HCT116 (cell line): ENCODE results near the gene NUMA1. TPM values are rescaled to one million over a fixed set of nuclear protein-coding genes. Genes with fewer than 3 reads are reported as not detected.

ENCODE experiments used
- ATAC-seq: fragments of 200-7000 bp; cut with Tn5 transposase; 2 replicates; pipeline ENCODE4 v1.9.1; 2020; ENCODE audit warnings: mild to moderate bottlenecking, moderate library complexity
- BruUV-seq: library from RNA; stranded (reverse); fragments of 400-500 nt; replicated peaks from 2 replicates; lab custom pipeline; 2021; lab: Mats Ljungman, UMichigan
- CTCF ChIA-PET: fragments of 300-600 bp; sonication (Branson Sonifier 250); formaldehyde crosslinking; loops from one replicate; lab custom pipeline; 2021; ENCODE audit warnings: antibody characterized with exemption; lab: Charles Lee
- POLR2A ChIA-PET: fragments of 300-600, 350-600 bp; sonication (Branson Sonifier 250); formaldehyde crosslinking; loops from one replicate; lab custom pipeline; 2021; ENCODE audit warnings: antibody characterized with exemption; lab: Charles Lee
- RAD21 ChIA-PET, 2 experiments: fragments of 300-600 bp; sonication (Branson Sonifier 250); formaldehyde crosslinking; loops; one replicate each; lab custom pipeline; 2023; ENCODE audit warnings: low total read pairs in 2 of 2; ENCODE audit not compliant: uncharacterized antibody in 2 of 2, unreplicated experiment in 2 of 2, low non-redundant PET in 1 of 2; lab: Charles Lee
- DNase-seq: peaks from one replicate; pipeline ENCODE4 v3.0.0-alpha.2; 2010; ENCODE audit warnings: low read depth, low spot score
- H2AFZ ChIP-seq: fragments of 200-600 bp; shearing (Covaris generic), sonication (generic); 2 replicates; pipeline ENCODE4 v1.6.1; 2017; ENCODE audit warnings: low read depth, mixed run types, mixed read lengths, antibody characterized with exemption, low read length; ENCODE audit not compliant: poor library complexity, severe bottlenecking
- H3K27ac ChIP-seq: 2 replicates; pipeline ENCODE4 v1.5.1; 2012; ENCODE audit warnings: low read depth, low read length
- H3K27me3 ChIP-seq: fragments of 200-600 bp; sonication (generic); 2 replicates; pipeline ENCODE4 v1.6.1; 2016; ENCODE audit warnings: mixed run types, low read length, mixed read lengths; ENCODE audit not compliant: insufficient read depth
- H3K36me3 ChIP-seq, 2 experiments: fragments of 200-500 bp in 1 of 2; fragments of 200-600 bp in 1 of 2; sonication (Bioruptor generic) in 1 of 2; sonication (generic) in 1 of 2; 2 replicates each; pipeline versions ENCODE4 v1.5.1 to v1.6.1; 2014 to 2016; ENCODE audit warnings: low read length in 2 of 2, inconsistent platforms in 1 of 2, mixed read lengths in 1 of 2, mixed run types in 1 of 2; ENCODE audit not compliant: insufficient read depth in 2 of 2, control insufficient read depth in 1 of 2
- H3K4me1 ChIP-seq, 2 experiments: fragments of 200-600 bp in 1 of 2; sonication (generic) in 1 of 2; 2 replicates each; pipeline versions ENCODE4 v1.5.1 to v1.6.1; 2012 to 2017; ENCODE audit warnings: low read length in 2 of 2, inconsistent platforms in 1 of 2, mild to moderate bottlenecking in 1 of 2, mixed read lengths in 1 of 2, mixed run types in 1 of 2, moderate library complexity in 1 of 2; ENCODE audit not compliant: insufficient read depth in 2 of 2, control insufficient read depth in 1 of 2
- H3K4me2 ChIP-seq: fragments of 200-600 bp; sonication (generic); 2 replicates; pipeline ENCODE4 v1.6.1; 2017; ENCODE audit warnings: mixed run types, low read length, mixed read lengths
- H3K4me3 ChIP-seq, 2 experiments: fragments of 200-600 bp in 1 of 2; sonication (generic) in 1 of 2; replicated peaks in 1 of 2; 2 replicates each; pipeline ENCODE4 v1.5.1; 2011 to 2016; ENCODE audit warnings: low read length in 2 of 2, control low read depth in 1 of 2, low read depth in 1 of 2, mild to moderate bottlenecking in 1 of 2, mixed read lengths in 1 of 2, mixed run types in 1 of 2
- H3K79me2 ChIP-seq: fragments of 200-600 bp; sonication (generic); 2 replicates; pipeline ENCODE4 v1.6.1; 2017; ENCODE audit warnings: mild to moderate bottlenecking, mixed run types, low read length, moderate library complexity, mixed read lengths; ENCODE audit not compliant: insufficient read depth
- H3K9ac ChIP-seq: fragments of 200-600 bp; sonication (generic); 2 replicates; pipeline ENCODE4 v1.6.1; 2016; ENCODE audit warnings: low read length, mixed read lengths
- H3K9me2 ChIP-seq: fragments of 200-600 bp; sonication (generic), shearing (Covaris generic); 2 replicates; pipeline ENCODE4 v1.6.1; 2017; ENCODE audit warnings: mixed run types, mild to moderate bottlenecking, moderate library complexity; ENCODE audit not compliant: insufficient read depth
- H3K9me3 ChIP-seq, 2 experiments: fragments of 200-500 bp in 1 of 2; fragments of 200-600 bp in 1 of 2; sonication (Bioruptor generic) in 1 of 2; sonication (generic) in 1 of 2; 2 replicates each; pipeline ENCODE4 v1.6.1; 2014 to 2017; ENCODE audit warnings: low read length in 2 of 2, mixed read lengths in 2 of 2, inconsistent platforms in 1 of 2, low read depth in 1 of 2, mild to moderate bottlenecking in 1 of 2, mixed run types in 1 of 2, moderate library complexity in 1 of 2; ENCODE audit not compliant: control insufficient read depth in 1 of 2, insufficient read depth in 1 of 2
- H4K20me1 ChIP-seq: fragments of 200-600 bp; sonication (generic), shearing (Covaris generic); 2 replicates; pipeline ENCODE4 v1.6.1; 2017; ENCODE audit warnings: mixed run types, mild to moderate bottlenecking, moderate library complexity; ENCODE audit not compliant: insufficient read depth
- ATF3 ChIP-seq: IDR thresholded peaks from 2 replicates; pipeline ENCODE4 v1.6.1; 2012
- CBX3 ChIP-seq: IDR thresholded peaks from 2 replicates; pipeline ENCODE4 v1.6.1; 2012; ENCODE audit warnings: low read depth
- CTCF ChIP-seq, 3 experiments: fragments of 200-600 bp in 1 of 3; sonication (generic) in 1 of 3; IDR thresholded peaks in 2 of 3; conservative IDR thresholded peaks in 1 of 3; 2 replicates each; pipeline ENCODE4 v1.5.1; 2012 to 2017; ENCODE audit warnings: low read depth in 2 of 3, low read length in 2 of 3, antibody characterized with exemption in 1 of 3, borderline replicate concordance in 1 of 3, control low read depth in 1 of 3, mild to moderate bottlenecking in 1 of 3, mixed read lengths in 1 of 3, mixed run types in 1 of 3, moderate library complexity in 1 of 3; ENCODE audit not compliant: insufficient read depth in 1 of 3
- EGR1 ChIP-seq: IDR thresholded peaks from 2 replicates; pipeline ENCODE4 v1.6.1; 2012; ENCODE audit warnings: low read depth
- ELF1 ChIP-seq: IDR thresholded peaks from 2 replicates; pipeline ENCODE4 v1.6.1; 2012; ENCODE audit warnings: low read depth, borderline replicate concordance
- EZH2 ChIP-seq: fragments of 200-600 bp; sonication (generic); IDR thresholded peaks from 2 replicates; pipeline ENCODE4 v1.6.1; 2017; ENCODE audit warnings: antibody characterized with exemption, mixed run types
- EZH2phosphoT487 ChIP-seq: fragments of 200-600 bp; IDR thresholded peaks from 2 replicates; pipeline ENCODE4 v1.6.1; 2018; ENCODE audit warnings: antibody characterized with exemption, borderline replicate concordance
- FOSL1 ChIP-seq: IDR thresholded peaks from 2 replicates; pipeline ENCODE4 v1.6.1; 2012; ENCODE audit warnings: low read depth
- POLR2AphosphoS5 ChIP-seq: IDR thresholded peaks from 2 replicates; pipeline ENCODE4 v1.6.1; 2011; ENCODE audit warnings: mild to moderate bottlenecking, low read depth, low read length, moderate library complexity
- RAD21 ChIP-seq: IDR thresholded peaks from 2 replicates; pipeline ENCODE4 v1.6.1; 2012; ENCODE audit warnings: low read depth, mild to moderate bottlenecking
- REST ChIP-seq: IDR thresholded peaks from 2 replicates; pipeline ENCODE4 v1.6.1; 2012; ENCODE audit warnings: low read depth
- SP1 ChIP-seq: IDR thresholded peaks from 2 replicates; pipeline ENCODE4 v1.6.1; 2012; ENCODE audit warnings: low read depth
- SRF ChIP-seq: IDR thresholded peaks from 2 replicates; pipeline ENCODE4 v1.6.1; 2012; ENCODE audit warnings: low read depth
- TCF7L2 ChIP-seq: IDR thresholded peaks from 2 replicates; pipeline ENCODE4 v1.7.0; 2011; ENCODE audit warnings: borderline replicate concordance, inconsistent platforms; ENCODE audit not compliant: insufficient read depth, insufficient read length; ENCODE audit errors: extremely low read depth
- YY1 ChIP-seq: IDR thresholded peaks from 2 replicates; pipeline ENCODE4 v1.6.1; 2011; ENCODE audit warnings: low read length, low read depth, moderate library complexity, mild to moderate bottlenecking; ENCODE audit not compliant: insufficient replicate concordance; ENCODE audit errors: extremely low read depth
- ZFX ChIP-seq: fragments of 450-650 bp; IDR thresholded peaks from 2 replicates; pipeline ENCODE4 v1.6.1; 2017
- intact Hi-C: fragments of 100-400 bp; cut with micrococcal nuclease; formaldehyde crosslinking; loops from 2 replicates; pipeline ENCODE4 v1.10.0; 2022
- total RNA-seq: library from RNA; stranded (reverse); gene quantifications from one replicate; pipeline ENCODE4 v1.2.1, GENCODE V29; 2021; ENCODE audit not compliant: unreplicated experiment
- TF ChIP-seq, protein P1 (sequence below): IDR thresholded peaks from 2 replicates; pipeline ENCODE4 v1.6.1; 2011; ENCODE audit warnings: mild to moderate bottlenecking, low read length, moderate library complexity; ENCODE audit not compliant: insufficient replicate concordance; ENCODE audit errors: extremely low read depth

The NUMA1 gene
- total RNA-seq, 1 experiment from 2014 or later, result 133 TPM

GRCh38 chr11:72067266-72067665 is 13.1 kb downstream of the NUMA1 start:
- intact Hi-C loops, result no loop called here
- Histone ChIP-seq H4K20me1 (no peaks in the 10 kb centered on the region), H3K9me3 (no peaks in the 10 kb centered on the region), H2AFZ (no peak overlapping the region), H3K27me3 (no peaks in the 10 kb centered on the region), H3K36me3 (peaks cover 2 to 7% of the 10 kb centered on the region in 2 experiments; a peak in 3 of 4 replicates), H3K4me2 (no peak overlapping the region), H3K4me3 (no peak overlapping the region), H3K27ac (no peak overlapping the region), H3K79me2 (peaks cover 86% of the 10 kb centered on the region), H3K4me1 (peaks cover 33 to 34% of the 10 kb centered on the region in 2 experiments), H3K9ac (no peak overlapping the region), H3K9me2 (no peaks in the 10 kb centered on the region)
- RAD21 ChIA-PET, result no interaction called here
- no TSS peak for BruUV-seq
- TF ChIP-seq YY1 (no peak), TCF7L2 (no peak), CBX3 (no peak), SP1 (no peak), FOSL1 (no peak), EZH2phosphoT487 (no peak), EGR1 (no peak), POLR2AphosphoS5 (no peak), REST (no peak), RAD21 (no peak), ZFX (no peak), ATF3 (no peak), EZH2 (no peak), SRF (no peak), ELF1 (no peak), CTCF (IDR thresholded peaks at IDR 0.05 in 2 of 3, conservative IDR thresholded peaks at IDR 0.05 in 1 of 3; ENCODE audit: borderline replicate concordance in 1 of 3, insufficient read depth in 1 of 3, low read depth in 2 of 3, low read length in 2 of 3) (no peak)
- TF ChIP-seq, protein P1, sequence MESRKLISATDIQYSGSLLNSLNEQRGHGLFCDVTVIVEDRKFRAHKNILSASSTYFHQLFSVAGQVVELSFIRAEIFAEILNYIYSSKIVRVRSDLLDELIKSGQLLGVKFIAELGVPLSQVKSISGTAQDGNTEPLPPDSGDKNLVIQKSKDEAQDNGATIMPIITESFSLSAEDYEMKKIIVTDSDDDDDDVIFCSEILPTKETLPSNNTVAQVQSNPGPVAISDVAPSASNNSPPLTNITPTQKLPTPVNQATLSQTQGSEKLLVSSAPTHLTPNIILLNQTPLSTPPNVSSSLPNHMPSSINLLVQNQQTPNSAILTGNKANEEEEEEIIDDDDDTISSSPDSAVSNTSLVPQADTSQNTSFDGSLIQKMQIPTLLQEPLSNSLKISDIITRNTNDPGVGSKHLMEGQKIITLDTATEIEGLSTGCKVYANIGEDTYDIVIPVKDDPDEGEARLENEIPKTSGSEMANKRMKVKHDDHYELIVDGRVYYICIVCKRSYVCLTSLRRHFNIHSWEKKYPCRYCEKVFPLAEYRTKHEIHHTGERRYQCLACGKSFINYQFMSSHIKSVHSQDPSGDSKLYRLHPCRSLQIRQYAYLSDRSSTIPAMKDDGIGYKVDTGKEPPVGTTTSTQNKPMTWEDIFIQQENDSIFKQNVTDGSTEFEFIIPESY, result no peak
- ATAC-seq (no peak), DNase-seq (no peak)
- POLR2A ChIA-PET, result interaction anchor here (1.2 kb wide), 1 partner anchor 10 kb away, joined by 3 read pairs; no protein-coding TSS in a partner anchor
- CTCF ChIA-PET, result interaction anchor here (1.0 to 1.5 kb wide), 3 partner anchors 10 to 42 kb away, joined by 3 to 5 read pairs (median 3); no protein-coding TSS in a partner anchor
